IgD-negative memory B cell (primary cell): Measurements from ENCODE around the gene AZU1. TPM values are rescaled to one million over a fixed set of nuclear protein-coding genes. Genes with fewer than 3 reads are reported as not detected.

ENCODE experiments used
- H3K27ac Mint-ChIP-seq, 3 donors: one replicate each; pipeline ENCODE4 v1.8.0; 2020 to 2022; ENCODE audit warnings: mild to moderate bottlenecking in 3 of 3, mixed read lengths in 3 of 3, moderate library complexity in 1 of 3
- H3K27me3 Mint-ChIP-seq: one replicate; pipeline ENCODE4 v1.8.0; 2021; ENCODE audit warnings: mixed read lengths
- H3K36me3 Mint-ChIP-seq: one replicate; pipeline ENCODE4 v1.8.0; 2020; ENCODE audit warnings: mild to moderate bottlenecking, mixed read lengths
- H3K4me1 Mint-ChIP-seq, 3 donors: one replicate each; pipeline ENCODE4 v1.8.0; 2020 to 2022; ENCODE audit warnings: mixed read lengths in 3 of 3, mild to moderate bottlenecking in 1 of 3
- H3K4me3 Mint-ChIP-seq, 4 donors: one replicate each; pipeline ENCODE4 v1.8.0; 2020 to 2022; ENCODE audit warnings: mild to moderate bottlenecking in 4 of 4, mixed read lengths in 4 of 4, moderate library complexity in 3 of 4
- H3K9me3 Mint-ChIP-seq, 3 donors: one replicate each; pipeline ENCODE4 v1.8.0; 2020 to 2021; ENCODE audit warnings: mixed read lengths in 3 of 3, mild to moderate bottlenecking in 1 of 3
- polyA plus RNA-seq: library from polyadenylated mRNA; unstranded; fragments of 300-500 nt; fragmentation: Illumina TruSeq; gene quantifications from one replicate; pipeline ENCODE4 v1.2.3, GENCODE V29; 2021

The AZU1 gene
- polyA plus RNA-seq, 1 donor from 2014 or later: not detected

DNA sequence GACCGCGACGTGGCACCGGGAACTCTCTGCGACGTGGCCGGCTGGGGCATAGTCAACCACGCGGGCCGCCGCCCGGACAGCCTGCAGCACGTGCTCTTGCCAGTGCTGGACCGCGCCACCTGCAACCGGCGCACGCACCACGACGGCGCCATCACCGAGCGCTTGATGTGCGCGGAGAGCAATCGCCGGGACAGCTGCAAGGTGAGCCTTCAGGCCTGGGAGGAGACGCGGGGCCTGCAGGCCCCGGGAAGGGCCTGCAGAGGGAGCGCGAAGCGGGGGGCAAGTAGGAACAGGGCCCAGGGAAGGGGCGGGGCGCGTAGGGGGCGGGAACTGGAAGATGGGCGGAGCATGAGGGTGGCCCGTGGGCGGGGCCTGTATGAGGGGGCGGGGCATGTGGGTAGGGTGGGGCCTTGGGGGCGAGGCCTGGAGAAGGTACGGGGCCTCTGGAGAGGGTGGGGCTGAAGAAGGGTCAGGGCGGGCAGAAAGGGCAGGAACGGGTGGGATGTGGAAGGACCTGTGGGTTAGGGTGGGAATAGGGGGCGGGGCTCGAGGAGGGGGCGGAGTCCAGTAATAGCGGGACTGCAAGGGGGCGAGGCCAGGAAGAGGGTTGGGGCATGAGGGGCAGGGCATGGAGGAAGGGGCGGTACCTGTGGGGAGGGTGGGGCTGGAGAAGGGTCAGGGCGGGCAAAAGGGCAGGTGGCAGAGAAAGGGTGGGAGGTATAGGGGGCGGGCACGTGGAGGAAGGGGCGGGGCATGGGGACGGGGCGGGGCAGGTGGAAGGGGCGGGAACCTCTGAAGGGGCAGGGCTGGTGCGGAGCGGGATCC is 34.3 kb downstream of the AZU1 start:
- H3K4me1 Mint-ChIP-seq: peaks cover 8 to 13% (median 9%) of the 10 kb centered on the region in 3 donors
- peaks cover 2% of the 10 kb centered on the region for H3K27me3 Mint-ChIP-seq
- H3K4me3 Mint-ChIP-seq: peak overlapping the region in 3 of 4 donors; percentile 17 to 79 (median 47)
- H3K27ac Mint-ChIP-seq: peak overlapping the region in 1 of 3 donors; percentile 98
- H3K36me3 Mint-ChIP-seq: no peaks in the 10 kb centered on the region
- H3K9me3 Mint-ChIP-seq: peaks cover 0 to 2% (median 0%) of the 10 kb centered on the region in 3 donors

DNA sequence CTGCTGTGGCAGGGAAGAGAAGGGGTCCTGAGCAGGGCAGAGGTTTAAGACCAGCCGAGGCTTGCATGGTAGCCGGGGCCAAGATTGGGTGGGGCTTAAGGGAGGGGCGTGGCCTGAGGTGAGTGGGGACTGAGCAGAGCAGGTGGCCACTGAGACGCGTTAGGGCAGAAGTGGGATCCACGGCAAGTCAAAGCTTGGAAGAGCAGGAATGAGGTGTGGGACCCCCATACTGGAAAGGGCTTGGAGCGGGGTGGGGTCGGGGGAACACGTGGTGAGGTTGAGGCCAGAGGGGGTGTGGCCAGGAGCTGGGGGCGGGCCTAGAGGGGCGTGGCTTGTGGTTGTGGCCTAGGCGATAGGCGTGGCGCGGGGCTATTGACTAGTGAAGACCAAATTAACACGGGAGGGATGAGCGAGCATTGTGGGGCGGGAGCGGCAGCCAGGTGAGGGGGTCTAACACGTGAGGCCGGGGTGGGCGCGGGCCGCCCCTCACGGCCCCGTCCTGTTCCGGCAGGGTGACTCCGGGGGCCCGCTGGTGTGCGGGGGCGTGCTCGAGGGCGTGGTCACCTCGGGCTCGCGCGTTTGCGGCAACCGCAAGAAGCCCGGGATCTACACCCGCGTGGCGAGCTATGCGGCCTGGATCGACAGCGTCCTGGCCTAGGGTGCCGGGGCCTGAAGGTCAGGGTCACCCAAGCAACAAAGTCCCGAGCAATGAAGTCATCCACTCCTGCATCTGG is 35.1 kb downstream of the AZU1 start:
- peaks cover 9 to 10% (median 10%) of the 10 kb centered on the region in 3 donors for H3K4me1 Mint-ChIP-seq
- H3K36me3 Mint-ChIP-seq: no peaks in the 10 kb centered on the region
- peaks cover 0 to 2% (median 0%) of the 10 kb centered on the region in 3 donors for H3K9me3 Mint-ChIP-seq
- H3K27ac Mint-ChIP-seq: peak overlapping the region; percentile 67 to 98 (median 83)
- H3K27me3 Mint-ChIP-seq: peaks cover under 1% of the 10 kb centered on the region
- H3K4me3 Mint-ChIP-seq: peak overlapping the region; percentile 79 to 94 (median 83)

GRCh38 chr19:863315-863620 is 35.6 kb downstream of the AZU1 start:
- peak overlapping the region; percentile 79 to 94 (median 86) for H3K4me3 Mint-ChIP-seq
- H3K27me3 Mint-ChIP-seq: no peaks in the 10 kb centered on the region
- H3K4me1 Mint-ChIP-seq: peaks cover 9 to 10% (median 10%) of the 10 kb centered on the region in 3 donors
- peak overlapping the region; percentile 83 to 98 (median 91) for H3K27ac Mint-ChIP-seq
- H3K9me3 Mint-ChIP-seq: peaks cover 0 to under 1% (median 0%) of the 10 kb centered on the region in 3 donors
- H3K36me3 Mint-ChIP-seq: no peaks in the 10 kb centered on the region

- Mint-ChIP-seq H3K27ac (peak overlapping the region in 1 of 3 donors; percentile 62), H3K4me1 (peaks cover 9 to 12% (median 10%) of the 10 kb centered on the region in 3 donors), H3K9me3 (no peaks in the 10 kb centered on the region), H3K27me3 (no peaks in the 10 kb centered on the region), H3K36me3 (no peaks in the 10 kb centered on the region), H3K4me3 (no peak overlapping the region)
Measured at GRCh38 chr19:866769-867300, 39.2 kb downstream of the AZU1 start.

GRCh38 chr19:867301-867793 is 39.7 kb downstream of the AZU1 start:
- peak overlapping the region in 1 of 4 donors; percentile 40 for H3K4me3 Mint-ChIP-seq
- H3K27me3 Mint-ChIP-seq: no peaks in the 10 kb centered on the region
- no peaks in the 10 kb centered on the region for H3K9me3 Mint-ChIP-seq
- H3K36me3 Mint-ChIP-seq: no peaks in the 10 kb centered on the region
- H3K4me1 Mint-ChIP-seq: peaks cover 9 to 12% (median 10%) of the 10 kb centered on the region in 3 donors
- H3K27ac Mint-ChIP-seq: peak overlapping the region in 1 of 3 donors; percentile 62

- peak overlapping the region in 1 of 3 donors; percentile 62 for H3K27ac Mint-ChIP-seq
- no peaks in the 10 kb centered on the region for H3K27me3 Mint-ChIP-seq
- no peaks in the 10 kb centered on the region for H3K9me3 Mint-ChIP-seq
- no peaks in the 10 kb centered on the region for H3K36me3 Mint-ChIP-seq
- H3K4me3 Mint-ChIP-seq: peak overlapping the region in 1 of 4 donors; percentile 40
- H3K4me1 Mint-ChIP-seq: peaks cover 8 to 14% (median 9%) of the 10 kb centered on the region in 3 donors
Measured at GRCh38 chr19:867855-868457, 40.3 kb downstream of the AZU1 start.

DNA sequence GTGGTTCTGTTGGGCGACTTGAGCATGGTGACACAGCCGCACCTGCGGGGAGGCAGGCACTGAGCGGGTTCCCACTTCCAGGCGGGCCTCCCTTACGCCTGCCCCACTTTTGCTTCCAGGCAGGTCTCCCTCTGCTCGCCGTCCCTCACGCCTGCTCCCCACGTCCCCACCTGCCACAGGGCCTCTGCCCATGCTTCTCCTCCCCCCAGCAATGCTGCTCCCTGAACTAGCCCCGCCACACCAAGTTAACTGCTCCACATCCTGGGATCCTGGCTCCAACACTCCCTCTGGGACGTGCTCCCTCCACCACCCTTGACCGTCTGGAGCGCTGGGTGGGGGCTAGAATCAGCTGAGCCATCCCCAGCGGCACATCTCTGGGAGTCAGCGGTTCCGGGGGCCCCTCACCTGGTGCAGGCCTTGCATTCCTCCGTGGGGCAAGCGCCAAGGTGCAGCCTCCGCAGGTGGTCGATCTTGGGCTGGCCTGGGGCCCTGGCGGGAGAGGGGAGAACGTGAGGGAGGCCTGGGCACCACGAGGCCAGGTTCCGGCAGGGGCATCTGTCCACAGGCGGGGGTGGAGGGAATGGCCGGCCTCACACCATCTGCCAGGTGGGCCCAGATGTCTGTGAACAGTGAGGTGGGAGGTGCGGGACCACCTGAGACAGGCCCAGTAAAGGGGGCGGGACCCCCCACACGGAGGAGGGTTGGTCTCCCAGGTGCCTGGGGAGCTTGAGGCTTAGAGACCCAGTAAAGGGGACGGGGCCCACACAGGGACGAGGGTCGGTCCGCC is 41.0 kb downstream of the AZU1 start:
- no peaks in the 10 kb centered on the region for H3K9me3 Mint-ChIP-seq
- H3K27ac Mint-ChIP-seq: no peak overlapping the region
- H3K36me3 Mint-ChIP-seq: no peaks in the 10 kb centered on the region
- H3K4me1 Mint-ChIP-seq: peaks cover 8 to 11% (median 8%) of the 10 kb centered on the region in 3 donors
- no peaks in the 10 kb centered on the region for H3K27me3 Mint-ChIP-seq
- H3K4me3 Mint-ChIP-seq: peak overlapping the region in 1 of 4 donors; percentile 63

- peaks cover 5 to 8% (median 6%) of the 10 kb centered on the region in 3 donors for H3K4me1 Mint-ChIP-seq
- H3K27me3 Mint-ChIP-seq: no peaks in the 10 kb centered on the region
- H3K27ac Mint-ChIP-seq: peak overlapping the region in 1 of 3 donors; percentile 83
- H3K4me3 Mint-ChIP-seq: no peak overlapping the region
- no peaks in the 10 kb centered on the region for H3K9me3 Mint-ChIP-seq
- no peaks in the 10 kb centered on the region for H3K36me3 Mint-ChIP-seq
Measured at GRCh38 chr19:869245-870177, 41.9 kb downstream of the AZU1 start.

DNA sequence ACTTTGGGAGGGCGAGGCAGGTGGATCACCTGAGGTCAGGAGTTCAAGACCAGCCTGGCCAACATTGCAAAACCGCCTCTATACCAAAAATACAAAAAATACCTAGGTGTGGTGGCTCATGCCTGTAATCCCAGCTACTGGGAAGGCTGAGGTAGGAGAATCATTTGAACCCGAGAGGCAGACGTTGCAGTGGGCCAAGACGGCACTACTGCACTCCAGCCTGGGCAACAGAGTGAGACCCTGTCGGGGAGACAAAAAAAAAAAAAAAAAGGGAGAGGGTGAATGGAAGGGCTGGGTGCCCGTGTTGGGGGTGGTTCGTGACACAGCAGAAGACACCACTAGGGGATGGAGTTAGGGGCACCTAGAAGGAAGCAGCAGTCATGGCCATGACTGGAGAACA is 42.7 kb downstream of the AZU1 start:
- no peaks in the 10 kb centered on the region for H3K36me3 Mint-ChIP-seq
- no peaks in the 10 kb centered on the region for H3K27me3 Mint-ChIP-seq
- peak overlapping the region in 1 of 3 donors; percentile 83 for H3K27ac Mint-ChIP-seq
- H3K4me3 Mint-ChIP-seq: peak overlapping the region in 1 of 4 donors; percentile 29
- no peaks in the 10 kb centered on the region for H3K9me3 Mint-ChIP-seq
- peaks cover 3 to 5% (median 4%) of the 10 kb centered on the region in 3 donors for H3K4me1 Mint-ChIP-seq

GRCh38 chr19:870963-871401 is 43.3 kb downstream of the AZU1 start:
- Mint-ChIP-seq H3K36me3 (peaks cover 2% of the 10 kb centered on the region), H3K27ac (peak overlapping the region in 1 of 3 donors; percentile 69), H3K27me3 (no peaks in the 10 kb centered on the region), H3K4me1 (peaks cover 4 to 6% (median 5%) of the 10 kb centered on the region in 3 donors), H3K9me3 (no peaks in the 10 kb centered on the region), H3K4me3 (no peak overlapping the region)

DNA sequence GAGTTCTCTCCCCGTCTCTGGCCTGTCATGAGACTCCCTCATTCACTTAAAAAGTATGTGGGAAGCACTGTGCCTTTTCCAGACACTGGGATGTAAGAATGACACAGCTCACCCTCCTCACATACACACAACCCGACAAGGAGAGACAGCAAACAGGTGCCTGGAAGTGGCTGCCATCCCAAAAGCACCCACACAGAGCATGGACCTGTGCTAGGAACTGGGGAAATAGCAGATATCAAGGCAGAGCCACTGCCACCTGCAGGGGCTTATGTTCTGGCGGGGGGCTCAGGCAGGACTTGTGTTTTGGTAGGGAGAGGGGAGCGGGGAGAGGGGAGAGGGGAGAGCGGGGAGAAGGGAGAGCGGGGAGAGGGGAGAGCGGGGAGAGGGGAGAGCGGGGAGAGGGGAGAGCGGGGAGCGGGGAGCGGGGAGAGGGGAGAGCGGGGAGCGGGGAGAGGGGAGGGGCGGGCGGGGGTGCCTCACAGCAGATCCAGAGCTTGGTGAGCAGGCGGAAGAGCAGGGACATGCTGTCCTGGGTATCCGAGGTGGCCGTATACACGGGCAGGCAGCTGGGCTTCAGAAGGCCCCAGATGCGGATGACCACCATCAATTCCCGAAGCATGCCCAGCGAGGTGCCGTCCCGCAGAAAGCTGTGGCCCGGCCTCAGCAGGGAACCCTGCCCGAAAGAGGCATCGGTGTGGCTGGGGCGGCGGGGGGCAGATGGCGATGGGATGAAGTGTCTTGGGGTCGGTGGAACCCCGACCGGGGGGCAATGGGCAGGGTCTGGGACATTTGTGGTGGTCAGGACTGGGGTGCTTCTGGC is 44.0 kb downstream of the AZU1 start:
- no peaks in the 10 kb centered on the region for H3K9me3 Mint-ChIP-seq
- H3K36me3 Mint-ChIP-seq: peaks cover 2% of the 10 kb centered on the region
- H3K27ac Mint-ChIP-seq: peak overlapping the region; percentile 82 to 98 (median 88)
- no peaks in the 10 kb centered on the region for H3K27me3 Mint-ChIP-seq
- H3K4me1 Mint-ChIP-seq: peaks cover 4 to 9% (median 6%) of the 10 kb centered on the region in 3 donors
- H3K4me3 Mint-ChIP-seq: peak overlapping the region in 2 of 4 donors; percentile 79 to 90

GRCh38 chr19:872266-872951 is 44.8 kb downstream of the AZU1 start:
- peaks cover 4 to 8% (median 6%) of the 10 kb centered on the region in 3 donors for H3K4me1 Mint-ChIP-seq
- peak overlapping the region; percentile 79 to 96 (median 92) for H3K4me3 Mint-ChIP-seq
- H3K27ac Mint-ChIP-seq: peak overlapping the region; percentile 82 to 98 (median 95)
- H3K9me3 Mint-ChIP-seq: no peaks in the 10 kb centered on the region
- H3K36me3 Mint-ChIP-seq: peaks cover 2% of the 10 kb centered on the region
- no peaks in the 10 kb centered on the region for H3K27me3 Mint-ChIP-seq
